Thyroid gland (tissue), 4 donors: ENCODE measurements around the gene AFAP1L2. TPM values are rescaled to one million over a fixed set of nuclear protein-coding genes. Genes with fewer than 3 reads are reported as not detected.

Experiments used
- DNase-seq, 2 donors: peaks; one replicate each; pipeline ENCODE4 v3.0.0-alpha.2; 2019
- H3K27ac ChIP-seq, 3 donors: fragments of 200-600 bp; sonication (generic); 1 replicate in 2 of 3; 2 replicates in 1 of 3; pipeline ENCODE4 v1.5.1; 2016 to 2019; ENCODE audit warnings: mild to moderate bottlenecking in 1 of 3, moderate library complexity in 1 of 3
- H3K27me3 ChIP-seq: fragments of 200-600 bp; sonication (generic); one replicate; pipeline ENCODE4 v1.5.1; 2019
- H3K36me3 ChIP-seq, 2 donors: fragments of 200-600 bp; sonication (generic); one replicate each; pipeline ENCODE4 v1.5.1; 2016 to 2019
- H3K4me1 ChIP-seq, 2 donors: fragments of 200-600 bp; sonication (generic); one replicate each; pipeline ENCODE4 v1.5.1; 2017 to 2019
- H3K4me3 ChIP-seq, 3 donors: fragments of 200-600 bp; sonication (generic); replicated peaks in 1 of 3; 1 replicate in 2 of 3; 2 replicates in 1 of 3; pipeline ENCODE4 v1.5.1; 2016; ENCODE audit warnings: mild to moderate bottlenecking in 1 of 3
- H3K9me3 ChIP-seq: fragments of 200-600 bp; sonication (generic); one replicate; pipeline ENCODE4 v1.5.1; 2017
- POLR2A ChIP-seq, 2 donors: fragments of 450-650 bp; IDR thresholded peaks; one replicate each; pipeline ENCODE4 v1.6.1; 2017; ENCODE audit warnings: antibody characterized with exemption in 2 of 2, mild to moderate bottlenecking in 2 of 2, moderate library complexity in 1 of 2
- WGBS, 2 donors: methylation state at CpG; one replicate each; pipeline ENCODE4 v1.1.5; 2017; 5-methylcytosine and 5-hydroxymethylcytosine counted together
- intact Hi-C: fragments of 100-400 bp; cut with DNase I; formaldehyde crosslinking; loops from one replicate; pipeline ENCODE4 v1.15.1; 2023
- small RNA-seq: library from RNA; depleted of rRNA; stranded (forward); fragments of <200 nt; gene quantifications from one replicate; pipeline ENCODE3, GENCODE V24; 2016
- total RNA-seq, 4 donors: library from RNA; depleted of rRNA; stranded (reverse); fragments of >200 nt; gene quantifications; one replicate each; pipeline ENCODE4 v1.2.3, GENCODE V29; 2016
- TF ChIP-seq, protein P1 (sequence below), 6 experiments: fragments of 200-600 bp in 3 of 6; fragments of 450-650 bp in 3 of 6; sonication (generic) in 3 of 6; IDR thresholded peaks; one replicate each; pipeline ENCODE4 v1.5.1; 2016 to 2019; ENCODE audit warnings: antibody characterized with exemption in 6 of 6, mild to moderate bottlenecking in 2 of 6, inconsistent platforms in 1 of 6, moderate library complexity in 1 of 6

Gene AFAP1L2
- total RNA-seq, 4 donors from 2014 or later: 135 to 356 (median 299) TPM

DNA sequence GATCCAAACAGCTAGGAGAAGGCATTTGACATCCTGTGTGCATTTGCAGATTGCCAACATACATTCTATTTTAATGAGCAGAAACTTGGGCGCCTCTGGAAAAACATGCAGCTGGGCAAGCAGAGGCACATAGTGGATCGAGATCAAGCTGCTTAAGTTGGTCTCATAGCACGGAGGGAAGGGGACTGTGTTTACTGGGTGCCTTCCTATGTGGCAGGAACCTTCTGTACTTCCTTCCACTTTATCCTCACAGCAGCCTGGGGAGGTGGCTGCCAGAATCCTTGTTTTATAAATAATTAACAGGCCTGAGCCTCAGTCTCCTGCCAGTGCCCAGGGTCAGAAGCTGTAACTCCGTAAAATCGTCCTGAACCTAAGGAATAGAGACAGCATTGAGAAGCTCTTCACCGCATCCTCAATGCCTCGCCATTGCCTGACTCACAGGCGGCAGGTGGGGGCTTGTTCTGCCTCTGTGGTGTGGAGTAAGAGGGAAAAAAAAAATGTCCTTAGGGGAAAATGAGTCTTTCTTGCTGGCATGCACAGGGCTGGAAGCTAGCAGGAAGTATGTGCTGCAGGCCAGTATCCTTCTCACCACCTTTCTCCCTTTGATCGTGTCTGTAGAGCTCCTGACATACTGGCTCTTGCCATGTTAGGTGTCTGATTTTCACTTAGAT, 159.0 kb downstream of the AFAP1L2 start:
- no peak overlapping the region for H3K27ac ChIP-seq
- no peaks in the 10 kb centered on the region for H3K27me3 ChIP-seq
- H3K9me3 ChIP-seq: no peaks in the 10 kb centered on the region
- no peak for TF ChIP-seq POLR2A (IDR thresholded peaks at IDR 0.05)
- TF ChIP-seq, protein P1, sequence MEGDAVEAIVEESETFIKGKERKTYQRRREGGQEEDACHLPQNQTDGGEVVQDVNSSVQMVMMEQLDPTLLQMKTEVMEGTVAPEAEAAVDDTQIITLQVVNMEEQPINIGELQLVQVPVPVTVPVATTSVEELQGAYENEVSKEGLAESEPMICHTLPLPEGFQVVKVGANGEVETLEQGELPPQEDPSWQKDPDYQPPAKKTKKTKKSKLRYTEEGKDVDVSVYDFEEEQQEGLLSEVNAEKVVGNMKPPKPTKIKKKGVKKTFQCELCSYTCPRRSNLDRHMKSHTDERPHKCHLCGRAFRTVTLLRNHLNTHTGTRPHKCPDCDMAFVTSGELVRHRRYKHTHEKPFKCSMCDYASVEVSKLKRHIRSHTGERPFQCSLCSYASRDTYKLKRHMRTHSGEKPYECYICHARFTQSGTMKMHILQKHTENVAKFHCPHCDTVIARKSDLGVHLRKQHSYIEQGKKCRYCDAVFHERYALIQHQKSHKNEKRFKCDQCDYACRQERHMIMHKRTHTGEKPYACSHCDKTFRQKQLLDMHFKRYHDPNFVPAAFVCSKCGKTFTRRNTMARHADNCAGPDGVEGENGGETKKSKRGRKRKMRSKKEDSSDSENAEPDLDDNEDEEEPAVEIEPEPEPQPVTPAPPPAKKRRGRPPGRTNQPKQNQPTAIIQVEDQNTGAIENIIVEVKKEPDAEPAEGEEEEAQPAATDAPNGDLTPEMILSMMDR (IDR thresholded peaks at IDR 0.05): no peak
- no peak for DNase-seq
- 76 to 87% methylated on average over 9 of the region's 9 CpGs for WGBS, 2 donors
- intact Hi-C loops: no loop called here
- no peaks in the 10 kb centered on the region for H3K36me3 ChIP-seq
- H3K4me3 ChIP-seq: no peak overlapping the region
- peaks cover 0 to 3% of the 10 kb centered on the region in 2 donors for H3K4me1 ChIP-seq

Small RNA genes lying within 50 kb of the gene (small RNA-seq; reads per million reads assigned to genes)
- gene RN7SL384P: not detected

Other genes with a start within 250 kb of the AFAP1L2 start
- 10 to 100 TPM; 43.3 to 49.7 (median 46.6) TPM for gene CCDC186, start 230.3 kb downstream of the AFAP1L2 start, total RNA-seq
- gene TDRD1, start 225.1 kb downstream of the AFAP1L2 start, total RNA-seq: under 1 TPM in 2 of 4 donors, not detected in 2; 0.22 to 0.67 TPM
- gene VWA2, start 165.2 kb downstream of the AFAP1L2 start, total RNA-seq: under 1 TPM in 2 of 4 donors, not detected in 2; 0.13 to 0.22 TPM